BE2C (cell line): ENCODE results near the gene TNPO1.

ENCODE experiments used
- DNase-seq: peaks from one replicate; pipeline ENCODE4 v3.0.0-alpha.2; 2020
- H3K27me3 ChIP-seq: fragments of 250-450 bp; sonication (Bioruptor Pico); 2 replicates; pipeline ENCODE4 v1.5.1; 2020; ENCODE audit warnings: mild to moderate bottlenecking
- H3K36me3 ChIP-seq: fragments of 250-450 bp; sonication (Bioruptor Pico); 2 replicates; pipeline ENCODE4 v1.5.1; 2020; ENCODE audit warnings: mild to moderate bottlenecking
- H3K4me1 ChIP-seq: fragments of 250-450 bp; sonication (Bioruptor Pico); 2 replicates; pipeline ENCODE4 v1.5.1; 2020
- H3K4me3 ChIP-seq: 2 replicates; pipeline ENCODE4 v1.5.1; 2011; ENCODE audit warnings: low read depth, low read length
- H3K9me3 ChIP-seq: fragments of 250-450 bp; sonication (Bioruptor Pico); 2 replicates; pipeline ENCODE4 v1.5.1; 2020
- CTCF ChIP-seq: IDR thresholded peaks from 2 replicates; pipeline ENCODE4 v1.5.1; 2012; ENCODE audit warnings: mild to moderate bottlenecking, low read depth, low read length

TNPO1 gene

GRCh38 chr5:72956324-72957140, 140.1 kb downstream of the TNPO1 start:
- Histone ChIP-seq H3K4me1 (no peaks in the 10 kb centered on the region), H3K27me3 (peaks cover 23% of the 10 kb centered on the region), H3K36me3 (no peaks in the 10 kb centered on the region), H3K9me3 (peaks cover 4% of the 10 kb centered on the region; the same call in 1 of the 2 replicates), H3K4me3 (peak overlapping the region; percentile 68)
- no peak for DNase-seq
- TF ChIP-seq CTCF, result no peak

GRCh38 chr5:72957337-72957736, 140.9 kb downstream of the TNPO1 start:
- Histone ChIP-seq H3K36me3 (no peaks in the 10 kb centered on the region), H3K4me3 (no peak overlapping the region), H3K4me1 (no peaks in the 10 kb centered on the region), H3K27me3 (peaks cover 23% of the 10 kb centered on the region), H3K9me3 (peaks cover 4% of the 10 kb centered on the region; the same call in 1 of the 2 replicates)
- no peak for TF ChIP-seq CTCF
- DNase-seq, result no peak

- Histone ChIP-seq H3K4me3 (no peak overlapping the region), H3K4me1 (no peaks in the 10 kb centered on the region), H3K9me3 (peaks cover 4% of the 10 kb centered on the region; the same call in 1 of the 2 replicates), H3K27me3 (peaks cover 27% of the 10 kb centered on the region), H3K36me3 (no peaks in the 10 kb centered on the region)
- TF ChIP-seq CTCF, result no peak
- DNase-seq, result no peak
Measured at GRCh38 chr5:72959257-72959656, 142.8 kb downstream of the TNPO1 start.
